ENCODE results near the gene SOHLH2. TPM values are rescaled to one million over a fixed set of nuclear protein-coding genes. Genes with fewer than 3 reads are reported as not detected.

Gene SOHLH2
- polyA plus RNA-seq, 1 donor from 2014 or later: 4.5 TPM

GRCh38 chr13:36244990-36245389 lies 30.6 kb upstream of the SOHLH2 start:
- Histone ChIP-seq H3K27me3 (ENCODE audit: insufficient read depth, low read depth, low read length) (no peaks in the 10 kb centered on the region), H3K9ac (ENCODE audit: low read length) (no peak overlapping the region), H4K20me1 (ENCODE audit: insufficient read depth) (no peaks in the 10 kb centered on the region), H3K4me2 (ENCODE audit: low read length) (no peak overlapping the region), H2AFZ (ENCODE audit: low read depth, low read length) (no peak overlapping the region), H3F3A (ENCODE audit: insufficient read depth, low read length, poor library complexity, severe bottlenecking) (no peaks in the 10 kb centered on the region), H3K36me3 (ENCODE audit: insufficient read depth, low read length) (no peaks in the 10 kb centered on the region), H3K79me2 (replicated peaks; ENCODE audit: insufficient read depth, low read length) (no peaks in the 10 kb centered on the region), H3K9me3 (ENCODE audit: low read length) (peaks cover 10% of the 10 kb centered on the region), H3K9me2 (ENCODE audit: insufficient read depth, low read length) (no peaks in the 10 kb centered on the region), H3K4me3 (ENCODE audit: low read length) (no peak overlapping the region), H3K27ac (ENCODE audit: low read length) (no peak overlapping the region)
- TF ChIP-seq TAF1 (IDR thresholded peaks at IDR 0.05; ENCODE audit: low read depth) (no peak), REST (IDR thresholded peaks at IDR 0.05; ENCODE audit: borderline replicate concordance) (no peak), SMC3 (conservative IDR thresholded peaks at IDR 0.05; ENCODE audit: poor library complexity) (no peak), EP300 (conservative IDR thresholded peaks at IDR 0.05; ENCODE audit: poor library complexity, severe bottlenecking) (no peak), RAD21 (conservative IDR thresholded peaks at IDR 0.05) (no peak), POLR2AphosphoS5 (IDR thresholded peaks at IDR 0.05) (no peak)

GRCh38 chr13:36244073-36244472 lies 29.7 kb upstream of the SOHLH2 start:
- no peak overlapping the region for H2AFZ ChIP-seq (ENCODE audit: low read depth, low read length)
- H3K4me3 ChIP-seq (ENCODE audit: low read length): no peak overlapping the region
- no peak overlapping the region for H3K4me2 ChIP-seq (ENCODE audit: low read length)
- H3K27ac ChIP-seq (ENCODE audit: low read length): no peak overlapping the region
- no peaks in the 10 kb centered on the region for H4K20me1 ChIP-seq (ENCODE audit: insufficient read depth)
- no peaks in the 10 kb centered on the region for H3K36me3 ChIP-seq (ENCODE audit: insufficient read depth, low read length)
- H3F3A ChIP-seq (ENCODE audit: insufficient read depth, low read length, poor library complexity, severe bottlenecking): no peaks in the 10 kb centered on the region
- TF ChIP-seq MXI1 (conservative IDR thresholded peaks at IDR 0.05; ENCODE audit: poor library complexity, severe bottlenecking) (no peak), EP300 (conservative IDR thresholded peaks at IDR 0.05; ENCODE audit: poor library complexity, severe bottlenecking) (no peak), POLR2AphosphoS5 (IDR thresholded peaks at IDR 0.05) (no peak), SMC3 (conservative IDR thresholded peaks at IDR 0.05; ENCODE audit: poor library complexity) (no peak), RAD21 (conservative IDR thresholded peaks at IDR 0.05) (no peak), CTCF (IDR thresholded peaks at IDR 0.05; ENCODE audit: poor library complexity, severe bottlenecking) (no peak), EZH2 (IDR thresholded peaks at IDR 0.05; ENCODE audit: borderline replicate concordance, insufficient read depth, low read length, poor library complexity, severe bottlenecking) (no peak), REST (IDR thresholded peaks at IDR 0.05; ENCODE audit: borderline replicate concordance) (no peak), TAF1 (IDR thresholded peaks at IDR 0.05; ENCODE audit: low read depth) (no peak)
- H3K9me3 ChIP-seq (ENCODE audit: low read length): peaks cover 10% of the 10 kb centered on the region
- H3K9ac ChIP-seq (ENCODE audit: low read length): no peak overlapping the region
- no peaks in the 10 kb centered on the region for H3K27me3 ChIP-seq (ENCODE audit: insufficient read depth, low read depth, low read length)
- H3K79me2 ChIP-seq (replicated peaks; ENCODE audit: insufficient read depth, low read length): no peaks in the 10 kb centered on the region
- H3K9me2 ChIP-seq (ENCODE audit: insufficient read depth, low read length): no peaks in the 10 kb centered on the region
